ENCODE results near the gene CLEC4D.
"Not testable (repeated sequence)": the region's sequence is repeated elsewhere in the genome, so short reads cannot be mapped to it uniquely, and the experiment has no call there.

Gene CLEC4D

DNA sequence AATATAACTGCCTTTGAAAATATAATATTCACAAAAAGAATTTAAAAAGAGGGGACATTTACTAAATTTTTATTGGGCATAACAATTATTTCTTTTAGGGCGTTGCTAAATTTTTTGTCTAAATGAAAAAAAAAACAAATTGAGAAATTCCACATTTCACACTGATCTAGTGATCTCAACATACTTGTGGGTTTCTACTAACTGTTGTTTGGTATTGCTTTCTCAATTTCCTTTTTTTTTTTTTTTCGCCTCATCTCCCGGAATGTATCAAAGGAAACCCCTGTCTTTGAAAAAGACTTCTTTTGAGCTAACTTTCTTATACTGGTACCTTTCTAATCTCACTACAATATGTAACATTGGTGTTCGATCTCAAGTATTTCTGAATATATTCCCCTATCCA, at the start of gene CLEC4D:
CLEC4D (plus strand) TSS at position 248 of the 400 bp plus-strand sequence. CDS start 230 bp downstream, outside the sequence.
- in situ Hi-C loops (cut with MboI; ENCODE audit: low sequenced_read_pairs), result no loop called here

DNA sequence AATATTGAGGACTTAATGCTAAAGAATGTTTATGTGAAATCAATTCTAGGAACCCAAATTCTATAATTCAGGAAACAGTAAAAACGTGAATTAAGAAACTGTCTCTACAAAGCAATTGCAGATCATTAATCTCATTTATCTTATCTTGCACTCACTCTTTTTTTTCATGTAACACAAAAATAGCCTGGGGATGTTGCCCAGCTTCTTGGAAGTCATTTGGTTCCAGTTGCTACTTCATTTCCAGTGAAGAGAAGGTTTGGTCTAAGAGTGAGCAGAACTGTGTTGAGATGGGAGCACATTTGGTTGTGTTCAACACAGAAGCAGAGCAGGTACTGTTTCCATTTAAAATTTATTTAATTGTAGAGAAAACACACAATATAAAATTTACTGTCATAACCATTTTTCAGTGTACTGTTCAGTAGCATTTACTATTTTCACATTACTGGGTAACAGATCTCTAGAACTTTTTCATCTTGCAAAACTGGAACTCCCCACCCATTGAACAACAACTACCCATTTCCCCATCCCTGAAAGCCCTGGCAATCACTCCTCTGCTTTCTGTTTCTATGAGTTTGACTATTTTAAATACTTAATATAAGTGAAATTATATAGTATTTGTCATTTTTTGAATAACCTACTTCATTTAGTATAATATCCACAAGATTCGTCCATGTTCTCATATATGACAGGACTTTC, 47.9 kb upstream of the CLEC4D start:
- in situ Hi-C loops (cut with MboI; ENCODE audit: low sequenced_read_pairs), result no loop called here

DNA sequence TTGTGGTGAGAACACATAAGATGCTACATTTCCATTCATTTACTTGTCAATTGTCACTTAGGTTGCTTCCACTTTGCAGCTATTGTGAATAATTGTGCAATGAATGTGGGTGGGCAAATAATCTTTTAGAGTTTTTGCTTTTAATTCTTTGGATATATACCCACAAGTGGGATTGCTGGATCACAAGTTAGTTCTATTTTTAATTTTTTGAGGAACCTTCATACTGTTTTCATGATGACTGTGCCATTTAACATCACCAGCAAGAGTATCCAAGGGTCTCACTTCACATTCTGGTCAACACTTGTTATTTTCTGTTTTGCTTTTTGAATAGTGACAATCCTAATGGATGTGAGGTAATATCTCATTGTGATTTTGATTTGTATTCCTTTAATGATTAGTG, 47.1 kb upstream of the CLEC4D start:
- in situ Hi-C loops (cut with MboI; ENCODE audit: low sequenced_read_pairs), result no loop called here

DNA sequence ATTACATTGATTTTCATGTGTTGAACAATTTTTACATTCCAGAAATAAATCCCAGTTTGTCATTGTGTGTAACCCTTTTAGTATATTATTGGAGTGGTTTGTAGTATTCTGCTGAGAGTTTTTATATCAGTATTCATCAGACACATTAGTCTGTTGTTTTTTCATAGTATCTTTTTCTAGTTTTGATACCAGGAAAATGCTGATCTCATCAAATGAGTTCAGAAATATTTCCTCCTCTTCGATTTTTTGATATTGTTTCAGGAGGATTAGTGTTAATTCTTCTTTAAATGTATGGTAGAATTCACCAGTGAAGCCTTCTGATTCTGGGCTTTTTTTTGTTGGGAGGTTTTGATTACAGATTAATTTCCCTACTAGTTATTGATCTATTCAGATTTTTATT, 42.2 kb upstream of the CLEC4D start:
- in situ Hi-C loops (cut with MboI; ENCODE audit: low sequenced_read_pairs), result no loop called here

DNA sequence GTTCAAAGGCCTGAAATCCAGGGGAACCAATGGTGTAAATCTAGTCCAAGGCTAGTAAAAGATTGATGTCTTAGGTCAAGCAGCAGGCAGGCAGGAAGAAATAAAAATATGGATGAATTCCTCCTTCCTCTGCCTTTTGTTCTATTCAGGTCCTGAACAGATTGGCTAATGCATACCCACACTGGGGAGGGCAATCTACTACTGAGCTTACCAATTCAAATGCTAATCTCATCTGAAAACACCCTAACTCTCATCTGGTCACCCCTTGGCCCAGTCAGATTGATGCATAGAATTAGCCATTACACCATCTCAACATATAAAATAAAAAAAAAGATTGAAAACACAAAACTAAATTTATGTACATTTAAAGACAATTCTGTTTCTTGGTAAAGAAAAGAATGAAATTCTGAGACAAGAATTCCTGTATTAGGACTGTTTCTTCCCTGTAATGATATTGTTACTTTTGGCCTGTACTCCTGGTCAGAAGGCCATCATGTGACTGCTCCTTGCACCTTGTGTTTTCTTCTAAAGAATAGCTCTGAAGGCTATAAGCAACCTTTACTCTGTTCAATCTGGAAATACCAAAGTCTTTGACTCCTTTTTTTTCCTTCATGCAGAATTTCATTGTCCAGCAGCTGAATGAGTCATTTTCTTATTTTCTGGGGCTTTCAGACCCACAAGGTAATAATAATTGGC, 37.6 kb upstream of the CLEC4D start:
- in situ Hi-C loops (cut with MboI; ENCODE audit: low sequenced_read_pairs), result no loop called here

DNA sequence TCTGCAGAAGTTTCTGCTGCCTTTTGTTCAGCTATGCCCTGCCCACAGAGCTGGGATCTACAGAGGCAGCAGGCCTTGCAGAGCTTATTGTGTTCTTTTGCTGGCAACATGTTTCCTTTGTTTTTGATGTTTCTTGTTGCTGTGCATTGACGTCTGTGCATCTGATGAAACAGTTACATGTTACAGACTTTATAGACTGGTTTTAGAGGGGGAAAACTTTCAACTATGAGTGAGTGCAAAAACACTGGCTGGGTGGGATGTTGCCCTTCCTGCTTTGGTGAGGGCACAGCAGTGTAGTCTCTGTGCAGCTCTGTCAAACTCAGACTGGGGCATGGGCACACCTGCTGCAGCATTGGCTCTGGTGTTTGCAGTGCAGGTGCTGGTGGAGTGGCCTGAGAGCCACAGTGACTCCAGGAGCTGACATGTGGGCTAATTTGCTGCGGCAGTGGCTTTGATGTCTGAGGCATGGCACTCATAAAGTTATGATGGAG, 30.7 kb upstream of the CLEC4D start:
- in situ Hi-C loops (cut with MboI; ENCODE audit: low sequenced_read_pairs), result no loop called here

DNA sequence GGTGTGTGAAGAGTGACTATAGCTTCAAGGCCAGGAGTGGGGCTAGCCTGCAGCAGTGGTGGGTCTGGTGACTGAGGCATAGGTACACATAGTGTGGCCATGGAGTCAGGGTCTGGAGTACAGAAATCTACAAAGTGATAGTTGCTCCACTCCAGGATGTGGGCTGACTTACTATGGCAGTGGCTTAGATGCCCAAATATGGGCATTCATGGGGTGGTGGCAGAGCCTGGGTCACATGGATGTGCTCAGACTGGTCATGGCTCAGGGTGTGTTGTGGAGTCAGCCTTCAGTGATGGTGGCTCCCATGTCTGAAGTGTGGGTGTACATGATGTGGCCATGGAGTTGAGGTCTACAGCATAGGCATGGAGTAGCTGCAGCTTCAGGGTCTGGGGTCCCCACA, 30.2 kb upstream of the CLEC4D start:
- in situ Hi-C loops (cut with MboI; ENCODE audit: low sequenced_read_pairs), result no loop called here

DNA sequence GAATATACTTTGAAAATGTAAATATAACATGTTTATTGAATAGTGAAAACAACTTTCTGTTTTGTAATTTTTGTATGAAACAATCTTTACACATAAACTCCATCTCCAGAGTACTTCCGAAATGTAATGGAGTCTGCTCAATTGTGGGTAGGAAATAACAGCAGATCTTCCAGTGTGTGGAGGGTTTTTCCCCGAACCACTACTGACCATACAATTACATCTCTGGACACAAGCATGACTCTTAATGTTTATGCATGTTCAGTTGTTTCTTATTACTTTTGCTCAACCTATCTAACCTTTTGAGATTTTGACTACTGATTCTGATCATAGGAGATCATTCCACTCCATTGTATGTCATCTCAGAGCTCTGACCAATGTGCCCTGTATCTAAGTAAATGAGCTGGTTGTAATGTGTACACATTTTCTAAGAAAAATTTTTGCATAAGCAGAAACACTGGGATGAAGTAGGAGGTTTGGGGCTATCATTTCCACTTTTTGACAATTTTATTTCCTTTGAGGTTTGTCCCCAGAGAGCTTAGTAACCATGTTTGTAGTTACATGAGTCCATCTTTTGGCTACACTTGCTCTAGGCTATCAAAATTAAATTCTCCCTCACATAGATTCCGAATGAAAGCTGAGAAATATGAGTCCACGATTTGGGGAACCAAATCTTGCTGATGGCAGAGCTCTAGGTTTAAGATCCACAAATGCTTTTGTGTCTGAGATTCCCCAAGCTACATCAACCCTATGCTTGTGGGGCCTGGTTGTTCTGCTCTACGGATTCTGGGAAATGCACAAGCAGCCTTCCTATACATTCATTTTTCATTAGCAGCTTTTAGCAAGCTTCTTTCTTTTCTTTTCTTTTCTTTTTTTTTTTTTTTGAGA, 21.4 kb upstream of the CLEC4D start:
- in situ Hi-C loops (cut with MboI; ENCODE audit: low sequenced_read_pairs), result no loop called here

DNA sequence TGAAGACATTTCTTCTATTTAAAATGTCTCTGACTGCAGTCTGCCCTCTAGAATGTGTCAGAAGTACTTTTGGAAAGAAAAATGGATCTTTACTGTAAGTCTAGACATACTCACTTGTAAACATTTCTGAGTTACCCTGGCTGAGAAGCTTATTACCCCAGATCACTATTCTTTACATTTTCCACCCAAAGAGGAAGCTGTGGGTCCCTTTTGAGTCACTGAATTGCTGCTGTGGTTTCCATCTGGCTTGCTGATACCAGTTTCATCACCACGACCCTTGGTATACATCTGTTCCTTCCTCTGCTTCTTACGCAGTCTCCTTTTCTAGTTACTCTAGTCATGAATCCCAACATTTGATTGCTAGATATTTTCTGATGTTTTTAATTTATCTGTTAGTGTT, 20.2 kb upstream of the CLEC4D start:
- in situ Hi-C loops (cut with MboI; ENCODE audit: low sequenced_read_pairs), result no loop called here

DNA sequence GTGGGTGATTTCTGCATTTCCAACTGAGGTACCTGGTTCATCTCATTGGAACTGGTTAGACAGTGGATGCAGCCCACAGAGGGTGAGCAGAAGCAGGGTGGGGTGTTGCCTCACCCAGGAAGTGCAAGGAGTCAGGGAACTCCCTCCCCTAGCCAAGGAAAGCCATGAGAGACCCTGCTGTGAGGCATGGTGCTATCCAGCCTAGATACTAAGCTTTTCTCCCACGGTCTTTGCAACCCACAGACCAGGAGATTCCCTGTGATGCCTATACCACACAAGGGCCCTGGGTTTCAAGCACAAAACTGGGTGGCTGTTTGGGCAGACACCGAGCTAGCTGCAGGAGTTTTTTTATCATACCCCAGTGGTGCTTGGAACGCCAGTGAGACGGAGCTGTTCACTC, 17.6 kb upstream of the CLEC4D start:
- in situ Hi-C loops (cut with MboI; ENCODE audit: low sequenced_read_pairs), result not testable (repeated sequence)

DNA sequence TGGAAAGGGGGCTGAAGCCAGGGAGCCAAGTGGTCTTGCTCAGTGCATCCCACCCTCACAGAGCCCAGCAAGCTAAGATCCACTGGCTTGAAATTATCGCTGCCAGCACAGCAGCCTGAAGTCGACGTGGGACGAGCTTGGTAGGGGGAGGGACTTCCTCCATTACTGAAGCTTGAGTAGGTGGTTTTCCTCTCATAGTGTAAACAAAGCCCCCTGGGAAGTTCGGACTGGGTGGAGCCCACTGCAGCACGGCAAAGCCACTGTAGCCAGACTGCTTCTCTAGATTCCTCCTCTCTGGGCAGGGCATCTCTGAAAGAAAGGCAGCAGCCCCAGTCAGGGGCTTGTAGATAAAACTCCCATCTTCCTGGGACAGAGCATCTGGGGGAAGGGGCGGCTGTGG, 17.2 kb upstream of the CLEC4D start:
- in situ Hi-C loops (cut with MboI; ENCODE audit: low sequenced_read_pairs), result not testable (repeated sequence)

DNA sequence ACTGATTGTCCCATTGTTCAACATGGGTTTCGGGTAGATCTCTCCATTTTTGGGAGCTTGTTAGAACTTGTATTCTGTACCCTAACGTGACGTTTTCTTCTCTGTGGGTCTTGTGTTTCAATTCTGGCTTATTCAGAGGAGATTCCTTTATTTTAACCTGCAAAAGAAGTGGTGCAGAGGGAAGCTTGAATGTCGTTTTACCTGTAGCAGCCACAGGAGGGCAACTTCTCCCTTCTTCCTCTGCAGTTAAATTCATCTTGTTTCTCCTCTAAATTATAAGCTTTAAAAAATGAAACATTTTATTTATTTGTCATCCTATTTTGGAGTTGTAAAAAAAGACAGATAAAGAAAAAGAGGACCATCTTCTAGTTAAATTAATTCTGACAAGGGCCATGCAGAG, 13.7 kb upstream of the CLEC4D start:
- in situ Hi-C loops (cut with MboI; ENCODE audit: low sequenced_read_pairs), result no loop called here

DNA sequence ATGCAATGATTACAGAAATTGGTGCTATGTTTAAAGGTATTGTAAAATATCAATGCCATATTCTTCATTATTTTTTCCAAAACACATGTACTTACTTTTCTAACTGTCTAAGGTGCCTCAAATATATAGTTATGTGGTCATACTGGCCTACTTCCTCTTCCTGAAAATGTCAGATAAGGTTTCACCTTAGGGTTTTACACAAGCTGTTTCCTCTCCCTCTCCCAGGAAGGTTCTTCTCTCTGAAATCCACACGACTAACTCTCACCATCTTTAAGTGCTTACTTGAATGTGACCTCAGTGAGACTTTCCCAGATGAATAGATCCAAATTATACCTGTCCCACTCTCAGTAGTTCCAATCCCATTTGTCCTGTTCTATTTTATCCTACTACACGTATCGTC, 11.6 kb upstream of the CLEC4D start:
- in situ Hi-C loops (cut with MboI; ENCODE audit: low sequenced_read_pairs), result no loop called here

DNA sequence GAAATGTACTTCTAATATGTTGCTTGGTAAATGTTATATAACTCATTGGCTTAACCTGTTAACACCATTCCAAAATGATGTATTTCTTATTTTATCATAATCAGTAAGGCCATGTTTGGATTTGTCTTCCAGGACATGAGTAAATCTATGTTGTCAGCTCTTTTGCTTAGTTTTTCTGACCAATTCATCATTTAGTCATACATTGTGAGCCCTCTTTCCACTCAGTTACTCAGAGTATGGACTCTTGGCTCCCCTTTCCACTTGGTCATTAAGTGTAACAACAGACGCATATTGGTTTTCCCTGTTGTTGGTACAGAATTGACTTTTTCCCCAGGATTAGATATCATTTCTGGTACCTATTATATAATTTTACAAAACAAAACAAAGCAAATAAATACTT, 9.0 kb upstream of the CLEC4D start:
- in situ Hi-C loops (cut with MboI; ENCODE audit: low sequenced_read_pairs), result no loop called here

DNA sequence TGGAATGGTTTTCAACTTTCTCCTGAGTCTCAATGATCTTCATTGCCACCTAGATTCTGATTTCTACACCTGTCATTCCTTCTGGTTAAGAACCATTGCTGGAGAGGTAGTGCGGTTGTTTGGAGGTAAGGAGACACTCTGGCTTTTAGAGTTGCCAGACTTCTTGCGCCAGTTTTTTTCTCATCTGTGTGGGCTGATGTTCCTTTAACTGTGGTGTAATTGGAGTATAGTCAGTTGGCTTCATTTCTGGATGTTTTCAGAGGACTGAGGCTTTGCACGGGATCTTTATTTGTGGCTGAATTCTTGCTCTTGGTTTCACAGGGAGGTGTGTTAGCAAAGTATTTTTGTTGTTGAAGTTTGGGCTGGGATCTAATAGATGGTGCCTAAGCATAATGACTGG, 5.7 kb upstream of the CLEC4D start:
- in situ Hi-C loops (cut with MboI; ENCODE audit: low sequenced_read_pairs), result no loop called here

DNA sequence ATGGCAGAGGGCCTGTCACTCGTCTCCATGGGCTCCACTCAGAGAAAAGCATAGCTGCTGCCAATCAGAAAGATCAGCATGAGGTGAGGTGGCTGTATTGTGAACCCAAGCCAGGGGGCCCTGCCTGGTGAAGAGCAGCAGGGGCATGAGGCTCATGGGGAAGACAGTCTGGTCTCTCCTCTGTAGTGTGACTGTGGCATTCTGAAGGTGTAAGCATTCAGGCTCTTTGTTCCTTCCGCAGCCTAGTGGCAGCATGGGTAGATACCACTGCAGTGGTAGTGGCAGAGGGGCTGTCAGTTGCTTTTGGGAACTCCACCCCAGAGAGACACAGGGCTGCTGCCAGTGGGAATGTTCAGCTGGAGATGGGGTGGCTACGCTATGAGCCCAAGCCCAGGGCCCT, 5.1 kb upstream of the CLEC4D start:
- in situ Hi-C loops (cut with MboI; ENCODE audit: low sequenced_read_pairs), result no loop called here

DNA sequence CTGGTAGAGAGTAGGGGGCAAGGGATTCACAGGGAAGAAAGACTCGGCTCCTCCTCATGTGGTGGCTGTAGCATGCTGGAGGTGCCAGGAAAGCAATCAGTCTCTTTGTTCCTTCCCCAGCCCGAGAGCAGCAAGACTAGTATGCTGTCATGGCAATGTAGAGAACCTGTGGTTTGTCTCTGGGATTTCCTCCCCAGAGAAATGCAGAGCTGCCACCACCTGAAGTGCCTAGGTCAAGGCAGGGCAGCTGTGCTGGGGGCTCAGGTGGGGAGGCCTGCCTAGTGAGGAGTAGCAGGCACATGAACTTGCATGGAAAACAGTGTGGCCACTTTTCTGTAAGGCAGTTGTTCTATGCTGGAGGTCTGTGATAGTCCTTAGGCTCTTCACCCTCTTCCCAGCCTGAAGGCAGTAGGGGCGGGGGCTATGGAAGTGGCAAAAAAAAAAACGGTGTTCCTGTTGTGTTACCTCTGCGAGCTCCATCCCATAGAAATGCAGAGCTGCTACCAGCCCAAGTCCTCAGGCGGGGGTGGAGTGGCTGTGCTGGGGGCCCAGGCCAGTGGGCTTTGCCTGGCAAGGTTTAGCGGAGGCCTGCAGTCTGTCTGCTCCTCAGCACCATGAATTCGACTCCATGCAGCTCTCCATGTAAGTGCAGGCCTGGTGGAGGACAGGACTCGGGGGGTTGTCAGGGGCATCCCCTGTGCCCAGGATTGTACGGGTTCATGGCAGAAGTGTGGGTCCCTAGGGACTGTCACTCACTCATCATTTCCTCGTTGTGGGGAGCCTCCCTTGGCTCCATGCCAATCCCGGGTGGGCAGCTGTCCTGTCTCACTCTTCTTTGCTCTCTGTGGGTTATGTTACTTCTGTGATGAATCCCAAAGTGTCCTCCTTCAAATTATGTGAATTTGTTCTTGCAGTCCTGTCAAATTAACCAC, 4.1 kb upstream of the CLEC4D start:
- in situ Hi-C loops (cut with MboI; ENCODE audit: low sequenced_read_pairs), result no loop called here

DNA sequence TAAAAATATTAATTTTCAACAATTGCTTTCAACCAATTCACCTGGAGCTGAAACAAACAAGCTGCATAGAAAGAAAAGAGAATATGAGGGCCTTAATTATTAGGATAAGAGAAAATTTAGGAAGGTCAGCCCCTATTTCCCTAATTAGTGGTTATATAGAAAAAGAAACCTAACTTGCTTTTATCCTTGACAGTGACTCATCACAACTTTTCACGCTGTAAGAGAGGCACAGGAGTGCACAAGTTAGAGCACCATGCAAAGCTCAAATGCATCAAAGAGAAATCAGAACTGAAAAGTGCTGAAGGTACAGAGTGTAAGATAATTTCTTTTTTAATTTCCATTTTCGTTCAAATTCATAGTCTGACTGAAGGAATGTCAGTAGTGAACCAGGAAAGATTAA, 4.7 kb downstream of the CLEC4D start:
- in situ Hi-C loops (cut with MboI; ENCODE audit: low sequenced_read_pairs), result no loop called here

DNA sequence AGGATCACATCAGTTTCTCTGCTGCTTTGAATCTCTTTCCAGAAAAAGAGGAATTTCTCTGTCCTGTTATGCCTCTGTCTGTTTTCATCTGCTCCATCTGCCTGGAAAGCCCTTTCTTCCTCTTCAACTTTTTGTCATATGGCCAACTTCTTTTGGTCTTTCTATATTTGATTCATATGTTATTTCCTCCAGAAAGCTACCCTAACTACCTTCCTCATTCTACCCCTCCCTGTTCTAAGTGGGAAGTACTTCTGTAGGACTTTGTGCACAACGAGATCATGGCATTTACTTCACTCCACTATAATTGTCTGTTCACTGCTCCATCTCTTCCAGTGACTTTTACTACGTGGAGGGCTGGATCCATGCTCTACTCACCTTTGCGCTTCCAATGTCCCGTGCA, 5.9 kb downstream of the CLEC4D start:
- in situ Hi-C loops (cut with MboI; ENCODE audit: low sequenced_read_pairs), result no loop called here

Measured in hTERT RPE-1 (cell line).